Left hindlimb (tissue), 1 donor: ENCODE data around the gene SIMC1.
"Not testable (repeated sequence)": the region's sequence is repeated elsewhere in the genome, so short reads cannot be mapped to it uniquely, and the experiment has no call there.

Experiments
- DNase-seq: peaks from one replicate; pipeline ENCODE4 v3.0.0-alpha.2; 2018

The SIMC1 gene

GRCh38 chr5:176216393-176216916, 21.8 kb upstream of the SIMC1 start:
- DNase-seq: not testable (repeated sequence)

GRCh38 chr5:176217188-176217729, 21.0 kb upstream of the SIMC1 start:
- not testable (repeated sequence) for DNase-seq

GRCh38 chr5:176217764-176218163, 20.5 kb upstream of the SIMC1 start:
- DNase-seq: not testable (repeated sequence)

GRCh38 chr5:176222006-176222405, 16.2 kb upstream of the SIMC1 start:
- not testable (repeated sequence) for DNase-seq

- not testable (repeated sequence) for DNase-seq
These were observed 9.9 kb upstream of the SIMC1 start for GRCh38 chr5:176228358-176228757.

GRCh38 chr5:176233253-176233652, 5.0 kb upstream of the SIMC1 start:
- DNase-seq: not testable (repeated sequence)

- peak; percentile 20 for DNase-seq
These were observed 3.1 kb upstream of the SIMC1 start for GRCh38 chr5:176235155-176235554.

- DNase-seq: not testable (repeated sequence)
These were observed 540 bp downstream of the SIMC1 start for GRCh38 chr5:176238645-176239283.

GRCh38 chr5:176239304-176239703, 1.1 kb downstream of the SIMC1 start:
- DNase-seq: not testable (repeated sequence)

- DNase-seq: not testable (repeated sequence)
These were observed 6.1 kb downstream of the SIMC1 start for GRCh38 chr5:176244318-176244717.

GRCh38 chr5:176245074-176245473, 6.8 kb downstream of the SIMC1 start:
- not testable (repeated sequence) for DNase-seq

GRCh38 chr5:176245489-176245888, 7.3 kb downstream of the SIMC1 start:
- DNase-seq: not testable (repeated sequence)

GRCh38 chr5:176250691-176251090, 12.5 kb downstream of the SIMC1 start:
- not testable (repeated sequence) for DNase-seq

GRCh38 chr5:176252171-176252570, 13.9 kb downstream of the SIMC1 start:
- DNase-seq: not testable (repeated sequence)

GRCh38 chr5:176253370-176254065, 15.3 kb downstream of the SIMC1 start:
- DNase-seq: not testable (repeated sequence)

GRCh38 chr5:176254066-176254393, 15.8 kb downstream of the SIMC1 start:
- DNase-seq: not testable (repeated sequence)

- DNase-seq: not testable (repeated sequence)
These were observed 19.8 kb downstream of the SIMC1 start for GRCh38 chr5:176257871-176258505.

GRCh38 chr5:176260682-176261081, 22.5 kb downstream of the SIMC1 start:
- not testable (repeated sequence) for DNase-seq

- DNase-seq: not testable (repeated sequence)
These were observed 28.2 kb downstream of the SIMC1 start for GRCh38 chr5:176266448-176266847.

- not testable (repeated sequence) for DNase-seq
These were observed 50.8 kb downstream of the SIMC1 start for GRCh38 chr5:176289018-176289417.

- not testable (repeated sequence) for DNase-seq
These were observed 52.0 kb downstream of the SIMC1 start for GRCh38 chr5:176290057-176290840.

GRCh38 chr5:176305356-176305755, 67.1 kb downstream of the SIMC1 start:
- DNase-seq: not testable (repeated sequence)
